Transverse colon (tissue), 4 donors: ENCODE measurements around the gene USP19. TPM values are rescaled to one million over a fixed set of nuclear protein-coding genes. Genes with fewer than 3 reads are reported as not detected.

Source experiments
- DNase-seq: peaks from one replicate; pipeline ENCODE4 v3.0.0-alpha.2; 2019
- H3K27ac ChIP-seq, 4 donors: fragments of 200-600 bp; sonication (generic); 2 replicates each; pipeline ENCODE4 v1.5.1; 2016 to 2018; ENCODE audit warnings: inconsistent platforms in 4 of 4
- H3K27me3 ChIP-seq: fragments of 200-600 bp; sonication (generic); 2 replicates; pipeline ENCODE4 v1.5.1; 2017; ENCODE audit warnings: inconsistent platforms
- H3K36me3 ChIP-seq, 4 donors: fragments of 200-600 bp; sonication (generic); 2 replicates each; pipeline ENCODE4 v1.5.1; 2017 to 2019; ENCODE audit warnings: inconsistent platforms in 4 of 4
- H3K4me1 ChIP-seq, 4 donors: fragments of 200-600 bp; sonication (generic); 2 replicates each; pipeline ENCODE4 v1.5.1; 2017 to 2020; ENCODE audit warnings: inconsistent platforms in 4 of 4
- H3K4me3 ChIP-seq, 4 donors: fragments of 200-600 bp; sonication (generic); 1 replicate in 1 of 4; 2 replicates in 3 of 4; pipeline versions ENCODE4 v1.5.1 to v1.6.1; 2017 to 2019; ENCODE audit warnings: inconsistent platforms in 4 of 4
- H3K9me3 ChIP-seq, 2 donors: fragments of 200-600 bp; sonication (generic); 2 replicates each; pipeline ENCODE4 v1.5.1; 2017 to 2019; ENCODE audit warnings: inconsistent platforms in 2 of 2
- EP300 ChIP-seq: sonication (generic); formaldehyde crosslinking; IDR thresholded peaks from one replicate; pipeline ENCODE4 v1.6.1; 2017; ENCODE audit warnings: antibody characterized with exemption, low read depth
- POLR2A ChIP-seq: fragments of 450-650 bp; IDR thresholded peaks from one replicate; pipeline ENCODE4 v1.6.1; 2016; ENCODE audit warnings: antibody characterized with exemption, mild to moderate bottlenecking, moderate library complexity
- POLR2AphosphoS5 ChIP-seq, 3 donors: sonication (generic); formaldehyde crosslinking; IDR thresholded peaks; one replicate each; pipeline ENCODE4 v1.6.1; 2016; ENCODE audit warnings: antibody characterized with exemption in 3 of 3
- WGBS, 2 donors: methylation state at CpG; one replicate each; pipeline ENCODE4 v1.1.5; 2018; ENCODE audit warnings: low coverage in 1 of 2; 5-methylcytosine and 5-hydroxymethylcytosine counted together
- in situ Hi-C, 4 donors: fragments of 200-750 bp; cut with MboI; loops; one replicate each; pipeline versions ENCODE4 v1.15.0 to v1.15.1; 2017; ENCODE audit warnings: low sequenced_read_pairs in 3 of 4, low pct_ligation_motif_present in 1 of 4, low pct_unique_long_range_greater_than_20kb in 1 of 4
- intact Hi-C: fragments of 100-400 bp; cut with DNase I; formaldehyde crosslinking; loops from one replicate; pipeline ENCODE4 v1.15.1; 2023; ENCODE audit warnings: low total_unique reads
- small RNA-seq, 4 donors: library from RNA; depleted of rRNA; stranded (forward); fragments of <200 nt; gene quantifications; one replicate each; pipeline ENCODE3, GENCODE V24; 2016
- total RNA-seq, 4 donors: library from RNA; depleted of rRNA; stranded (reverse); fragments of >200 nt; gene quantifications; one replicate each; pipeline ENCODE4 v1.1.0, GENCODE V29; 2016
- TF ChIP-seq, protein P1 (sequence below), 5 experiments: fragments of 200-600 bp in 3 of 5; fragments of 450-650 bp in 2 of 5; sonication (generic) in 3 of 5; IDR thresholded peaks; 1 replicate in 2 of 5; 2 replicates in 3 of 5; pipeline ENCODE4 v1.5.1; 2016 to 2017; ENCODE audit warnings: antibody characterized with exemption in 5 of 5, inconsistent platforms in 3 of 5, mild to moderate bottlenecking in 2 of 5, moderate library complexity in 1 of 5

USP19 gene
- total RNA-seq, 4 donors from 2014 or later, result 66.5 to 86.2 (median 71.7) TPM

DNA sequence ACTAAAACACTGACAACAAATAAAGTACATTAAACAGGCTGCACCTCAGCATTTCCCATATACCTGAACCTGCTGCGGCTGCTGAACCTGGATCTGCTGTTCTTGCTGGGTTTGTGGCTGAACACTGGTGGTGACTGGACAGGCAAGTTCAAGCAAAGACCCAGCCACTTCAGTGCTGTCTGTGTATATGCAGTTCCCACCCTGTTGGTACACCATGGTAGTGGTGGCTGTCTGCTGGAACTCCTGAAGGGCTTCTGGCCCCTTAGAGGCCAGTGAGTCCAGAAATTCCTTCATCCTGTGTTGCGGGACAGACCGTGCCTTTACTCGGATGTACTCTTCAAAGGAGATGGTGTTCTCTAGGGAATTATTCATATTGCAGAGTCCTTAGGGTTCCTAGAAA lies 44.0 kb downstream of the USP19 start:
- in situ Hi-C loops, result no loop called here

DNA sequence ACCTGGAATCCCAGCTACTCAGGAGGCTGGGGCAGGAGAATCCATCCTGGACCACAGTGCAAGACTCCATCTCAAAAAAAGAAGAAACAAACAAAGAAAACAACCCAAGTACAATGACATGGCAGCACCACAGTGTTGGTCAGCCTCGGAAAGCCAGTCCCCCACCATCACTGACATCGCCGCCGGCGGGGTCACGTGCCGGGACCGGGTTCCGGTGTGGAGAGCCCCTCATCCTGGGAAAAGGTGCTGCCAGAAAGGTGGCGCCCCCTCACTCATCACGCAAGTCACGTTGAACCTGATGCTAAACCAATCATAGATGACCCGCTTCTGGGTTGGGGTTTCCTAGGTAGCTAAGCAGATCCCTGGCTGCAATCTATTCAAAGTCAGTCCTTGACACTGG lies 44.5 kb downstream of the USP19 start:
- H3K27me3 ChIP-seq, result no peaks in the 10 kb centered on the region
- H3K4me3 ChIP-seq, result no peak overlapping the region
- in situ Hi-C loops, result no loop called here
- intact Hi-C loops, result no loop called here
- TF ChIP-seq POLR2AphosphoS5 (IDR thresholded peaks at IDR 0.05) (no peak), POLR2A (no peak), EP300 (no peak)
- TF ChIP-seq, protein P1, sequence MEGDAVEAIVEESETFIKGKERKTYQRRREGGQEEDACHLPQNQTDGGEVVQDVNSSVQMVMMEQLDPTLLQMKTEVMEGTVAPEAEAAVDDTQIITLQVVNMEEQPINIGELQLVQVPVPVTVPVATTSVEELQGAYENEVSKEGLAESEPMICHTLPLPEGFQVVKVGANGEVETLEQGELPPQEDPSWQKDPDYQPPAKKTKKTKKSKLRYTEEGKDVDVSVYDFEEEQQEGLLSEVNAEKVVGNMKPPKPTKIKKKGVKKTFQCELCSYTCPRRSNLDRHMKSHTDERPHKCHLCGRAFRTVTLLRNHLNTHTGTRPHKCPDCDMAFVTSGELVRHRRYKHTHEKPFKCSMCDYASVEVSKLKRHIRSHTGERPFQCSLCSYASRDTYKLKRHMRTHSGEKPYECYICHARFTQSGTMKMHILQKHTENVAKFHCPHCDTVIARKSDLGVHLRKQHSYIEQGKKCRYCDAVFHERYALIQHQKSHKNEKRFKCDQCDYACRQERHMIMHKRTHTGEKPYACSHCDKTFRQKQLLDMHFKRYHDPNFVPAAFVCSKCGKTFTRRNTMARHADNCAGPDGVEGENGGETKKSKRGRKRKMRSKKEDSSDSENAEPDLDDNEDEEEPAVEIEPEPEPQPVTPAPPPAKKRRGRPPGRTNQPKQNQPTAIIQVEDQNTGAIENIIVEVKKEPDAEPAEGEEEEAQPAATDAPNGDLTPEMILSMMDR (IDR thresholded peaks at IDR 0.05), result no peak
- H3K36me3 ChIP-seq, result peaks cover 0 to 63% (median 32%) of the 10 kb centered on the region in 4 donors
- H3K9me3 ChIP-seq, result no peaks in the 10 kb centered on the region
- 96% methylated on average over 13 of the region's 13 CpGs; no CpG with 5 or more reads in 1 of the 2 donors for WGBS, 2 donors
- DNase-seq, result no peak
- no peak overlapping the region for H3K27ac ChIP-seq
- no peaks in the 10 kb centered on the region for H3K4me1 ChIP-seq

More for the DNA sequence above, 44.0 kb downstream of the USP19 start:
- Histone ChIP-seq H3K4me3 (no peak overlapping the region), H3K9me3 (no peaks in the 10 kb centered on the region), H3K27me3 (no peaks in the 10 kb centered on the region), H3K4me1 (peaks cover 0 to 2% (median 0%) of the 10 kb centered on the region in 4 donors), H3K36me3 (peaks cover 0 to 58% (median 29%) of the 10 kb centered on the region in 4 donors), H3K27ac (no peak overlapping the region)
- TF ChIP-seq POLR2AphosphoS5 (IDR thresholded peaks at IDR 0.05) (no peak), POLR2A (no peak), EP300 (no peak)
- TF ChIP-seq, protein P1 (IDR thresholded peaks at IDR 0.05), result no peak
- WGBS, 2 donors, result 93 to 100% methylated on average over 1 to 4 of the region's 4 CpGs
- intact Hi-C loops, result no loop called here
- no peak for DNase-seq

Small RNA genes lying within 50 kb of the gene (small RNA-seq; reads per million reads assigned to genes)
- gene RN7SL182P, result 0 reads per million in 4 donors

Other genes with a start within 250 kb of the USP19 start
- 10 to 100 TPM in 3 of 4 donors, 1 to 10 TPM in 1; 8.4 to 83.8 (median 31.7) TPM for gene SLC25A20, start 221.9 kb downstream of the USP19 start, total RNA-seq
- 100 to 1,000 TPM in 3 of 4 donors, 10 to 100 TPM in 1; 82.6 to 269 (median 115) TPM for gene ARIH2, start 202.0 kb downstream of the USP19 start, total RNA-seq
- 100 to 1,000 TPM in 1 of 4 donors, 10 to 100 TPM in 3; 43.4 to 100 (median 76.6) TPM for gene P4HTM, start 130.6 kb downstream of the USP19 start, total RNA-seq
- 100 to 1,000 TPM in 3 of 4 donors, 10 to 100 TPM in 1; 76.0 to 162 (median 146) TPM for gene WDR6, start 113.4 kb downstream of the USP19 start, total RNA-seq
- gene DALRD3, start 102.2 kb downstream of the USP19 start, total RNA-seq, result 100 to 1,000 TPM in 1 of 4 donors, 10 to 100 TPM in 3; 30.4 to 136 (median 42.0) TPM
- 100 to 1,000 TPM in 1 of 4 donors, 10 to 100 TPM in 3; 30.4 to 125 (median 88.1) TPM for gene NDUFAF3, start 98.7 kb downstream of the USP19 start, total RNA-seq
- 100 to 1,000 TPM in 1 of 4 donors, 10 to 100 TPM in 3; 25.1 to 106 (median 72.7) TPM for gene IMPDH2, start 91.4 kb downstream of the USP19 start, total RNA-seq
- gene QRICH1, start 26.8 kb downstream of the USP19 start, total RNA-seq, result 100 to 1,000 TPM in 1 of 4 donors, 10 to 100 TPM in 3; 76.4 to 122 (median 84.7) TPM
- 100 to 1,000 TPM; 403 to 873 (median 447) TPM for gene QARS1, start 16.1 kb downstream of the USP19 start, total RNA-seq
- gene LAMB2, start 12.2 kb upstream of the USP19 start, total RNA-seq, result 100 to 1,000 TPM; 141 to 290 (median 177) TPM
- 10 to 100 TPM; 26.2 to 33.9 (median 31.3) TPM for gene CCDC71, start 45.5 kb upstream of the USP19 start, total RNA-seq
- 10 to 100 TPM in 2 of 4 donors, 1 to 10 TPM in 2; 4.5 to 23.5 (median 13.4) TPM for gene KLHDC8B, start 50.8 kb upstream of the USP19 start, total RNA-seq
- 10 to 100 TPM in 1 of 4 donors, 1 to 10 TPM in 3; 2.4 to 13.5 (median 5.3) TPM for gene C3orf62, start 156.4 kb upstream of the USP19 start, total RNA-seq
- gene USP4, start 219.2 kb upstream of the USP19 start, total RNA-seq, result 10 to 100 TPM; 11.1 to 39.6 (median 27.0) TPM
- gene GPX1, start 237.5 kb upstream of the USP19 start, total RNA-seq, result 100 to 1,000 TPM; 155 to 485 (median 274) TPM